AG04449 (cell line): ENCODE data around the gene VILL.

Experiments
- CTCF ChIA-PET: fragments of 350-600 bp; formaldehyde crosslinking; extraction: SDS; loops from one replicate; lab custom pipeline; 2021; ENCODE audit warnings: antibody characterized with exemption; lab: Yijun Ruan, JAX
- POLR2A ChIA-PET: fragments of 400-600, 350-600 bp; formaldehyde crosslinking; extraction: SDS; loops from one replicate; lab custom pipeline; 2020; ENCODE audit warnings: antibody characterized with exemption, inconsistent platforms; lab: Yijun Ruan, JAX
- DNase-seq: peaks from one replicate; pipeline ENCODE4 v3.0.0-alpha.2; 2010; ENCODE audit warnings: low read depth, low spot score
- H3K4me3 ChIP-seq: 2 replicates; pipeline ENCODE4 v1.5.1; 2011; ENCODE audit warnings: low read depth, mild to moderate bottlenecking, control low read depth, low read length
- TF ChIP-seq, protein P1 (sequence below): IDR thresholded peaks from one replicate; pipeline ENCODE4 v1.5.1; 2011; ENCODE audit warnings: mild to moderate bottlenecking, moderate library complexity, low read length, control low read depth, inconsistent platforms; ENCODE audit not compliant: insufficient read depth; ENCODE audit errors: missing control alignments

Gene VILL

DNA sequence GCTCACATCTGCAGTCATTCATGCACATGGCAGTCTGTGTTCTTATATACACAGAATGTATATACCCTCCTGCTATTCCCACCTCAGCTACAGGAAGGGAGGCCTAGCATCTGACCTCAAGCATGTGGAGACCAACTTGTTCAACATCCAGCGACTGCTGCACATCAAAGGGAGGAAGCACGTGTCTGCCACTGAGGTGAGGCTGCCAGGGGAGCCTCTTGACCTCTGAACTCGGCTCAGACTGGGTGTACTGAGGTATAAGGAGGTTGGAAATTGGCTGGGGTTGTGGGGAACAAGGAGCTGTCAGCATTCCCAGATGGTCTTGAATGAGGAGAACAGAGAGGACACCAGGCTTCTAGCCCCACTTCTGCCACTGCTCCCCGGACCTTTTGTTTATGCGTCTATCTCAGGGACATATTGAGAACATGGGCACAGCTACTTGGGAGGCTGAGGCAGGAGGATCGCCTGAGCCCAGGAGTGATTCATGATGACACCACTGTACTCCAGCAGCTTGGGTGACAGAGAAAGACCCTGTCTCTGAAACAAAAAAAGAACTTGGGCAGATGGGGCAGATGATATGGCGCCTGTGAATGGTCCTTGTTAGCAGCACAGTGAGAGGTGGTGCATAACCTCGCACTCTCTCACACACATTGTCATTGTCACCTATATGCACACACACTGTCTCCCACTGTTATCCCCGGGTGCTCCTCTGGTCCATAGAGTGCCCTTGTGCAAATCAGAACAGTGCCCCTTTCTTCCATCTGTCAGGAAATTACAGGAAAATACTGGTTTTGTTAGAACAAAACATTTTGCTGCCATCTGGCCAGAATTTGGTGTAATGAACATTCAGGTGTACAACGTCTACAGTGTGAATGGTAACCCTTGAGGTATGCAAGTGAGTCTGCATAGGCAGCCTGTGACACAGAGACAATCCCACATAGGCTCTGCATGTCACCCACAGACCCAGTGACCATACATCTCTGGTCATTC, 5.4 kb downstream of the VILL start:
- TF ChIP-seq, protein P1, sequence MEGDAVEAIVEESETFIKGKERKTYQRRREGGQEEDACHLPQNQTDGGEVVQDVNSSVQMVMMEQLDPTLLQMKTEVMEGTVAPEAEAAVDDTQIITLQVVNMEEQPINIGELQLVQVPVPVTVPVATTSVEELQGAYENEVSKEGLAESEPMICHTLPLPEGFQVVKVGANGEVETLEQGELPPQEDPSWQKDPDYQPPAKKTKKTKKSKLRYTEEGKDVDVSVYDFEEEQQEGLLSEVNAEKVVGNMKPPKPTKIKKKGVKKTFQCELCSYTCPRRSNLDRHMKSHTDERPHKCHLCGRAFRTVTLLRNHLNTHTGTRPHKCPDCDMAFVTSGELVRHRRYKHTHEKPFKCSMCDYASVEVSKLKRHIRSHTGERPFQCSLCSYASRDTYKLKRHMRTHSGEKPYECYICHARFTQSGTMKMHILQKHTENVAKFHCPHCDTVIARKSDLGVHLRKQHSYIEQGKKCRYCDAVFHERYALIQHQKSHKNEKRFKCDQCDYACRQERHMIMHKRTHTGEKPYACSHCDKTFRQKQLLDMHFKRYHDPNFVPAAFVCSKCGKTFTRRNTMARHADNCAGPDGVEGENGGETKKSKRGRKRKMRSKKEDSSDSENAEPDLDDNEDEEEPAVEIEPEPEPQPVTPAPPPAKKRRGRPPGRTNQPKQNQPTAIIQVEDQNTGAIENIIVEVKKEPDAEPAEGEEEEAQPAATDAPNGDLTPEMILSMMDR = no peak
- H3K4me3 ChIP-seq = no peak overlapping the region
- CTCF ChIA-PET = interaction anchor here (0.8 to 1.9 kb wide), 19 partner anchors 9 to 352 kb away, joined by 3 to 20 read pairs (median 3); no protein-coding TSS in a partner anchor
- DNase-seq = no peak
- POLR2A ChIA-PET = interaction anchor here (0.6 kb wide), 1 partner anchor 128 kb away, joined by 4 read pairs; no protein-coding TSS in a partner anchor

DNA sequence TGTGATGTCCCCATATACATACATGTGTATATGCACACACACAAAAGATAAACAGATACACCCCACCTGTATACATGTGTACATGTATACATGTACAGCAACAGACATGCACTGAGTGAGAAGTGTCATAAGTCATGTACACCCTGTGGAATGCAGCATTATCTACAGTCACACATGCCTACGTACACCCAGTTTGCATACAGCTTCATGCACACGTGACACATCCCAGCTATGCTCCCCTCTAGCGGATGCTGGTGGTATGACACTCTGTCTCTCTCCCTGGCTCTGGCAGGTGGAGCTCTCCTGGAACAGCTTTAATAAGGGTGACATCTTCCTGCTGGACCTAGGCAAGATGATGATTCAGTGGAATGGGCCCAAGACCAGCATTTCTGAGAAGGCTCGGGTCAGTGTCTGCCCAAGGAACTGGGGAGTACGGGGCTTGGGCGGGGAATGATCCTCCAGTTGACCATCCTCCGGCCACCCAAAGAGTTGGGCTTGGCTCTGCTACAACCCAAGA, 6.3 kb downstream of the VILL start:
- TF ChIP-seq, protein P1 = peak; percentile 90
- ChIA-PET CTCF (interaction anchor here (0.7 to 1.9 kb wide), 22 partner anchors 8 to 351 kb away, joined by 3 to 20 read pairs (median 3); partner anchors contain the start of gene PLCD1), POLR2A (interaction anchor here (0.6 kb wide), 1 partner anchor 127 kb away, joined by 4 read pairs; no protein-coding TSS in a partner anchor)
- H3K4me3 ChIP-seq = no peak overlapping the region
- DNase-seq = no peak

DNA sequence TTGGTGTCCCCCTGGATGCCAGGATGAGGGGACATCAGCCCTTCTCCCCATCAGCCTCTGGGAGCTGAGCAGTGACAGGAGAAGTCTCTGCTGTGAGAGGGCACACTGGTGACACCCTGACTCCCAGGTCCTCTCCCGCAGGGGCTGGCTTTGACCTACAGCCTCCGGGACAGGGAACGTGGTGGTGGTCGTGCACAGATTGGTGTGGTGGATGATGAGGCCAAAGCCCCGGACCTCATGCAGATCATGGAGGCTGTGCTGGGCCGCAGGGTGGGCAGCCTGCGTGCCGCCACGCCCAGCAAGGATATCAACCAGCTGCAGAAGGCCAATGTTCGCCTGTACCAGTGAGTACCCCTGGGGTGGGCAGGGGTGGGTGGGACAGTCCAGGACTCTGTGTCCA, 6.8 kb downstream of the VILL start:
- no peak for DNase-seq
- POLR2A ChIA-PET = no interaction called here
- CTCF ChIA-PET = interaction anchor here (0.7 to 1.9 kb wide), 24 partner anchors 8 to 351 kb away, joined by 3 to 20 read pairs (median 3); partner anchors contain the start of gene PLCD1
- TF ChIP-seq, protein P1 = no peak
- H3K4me3 ChIP-seq = no peak overlapping the region

DNA sequence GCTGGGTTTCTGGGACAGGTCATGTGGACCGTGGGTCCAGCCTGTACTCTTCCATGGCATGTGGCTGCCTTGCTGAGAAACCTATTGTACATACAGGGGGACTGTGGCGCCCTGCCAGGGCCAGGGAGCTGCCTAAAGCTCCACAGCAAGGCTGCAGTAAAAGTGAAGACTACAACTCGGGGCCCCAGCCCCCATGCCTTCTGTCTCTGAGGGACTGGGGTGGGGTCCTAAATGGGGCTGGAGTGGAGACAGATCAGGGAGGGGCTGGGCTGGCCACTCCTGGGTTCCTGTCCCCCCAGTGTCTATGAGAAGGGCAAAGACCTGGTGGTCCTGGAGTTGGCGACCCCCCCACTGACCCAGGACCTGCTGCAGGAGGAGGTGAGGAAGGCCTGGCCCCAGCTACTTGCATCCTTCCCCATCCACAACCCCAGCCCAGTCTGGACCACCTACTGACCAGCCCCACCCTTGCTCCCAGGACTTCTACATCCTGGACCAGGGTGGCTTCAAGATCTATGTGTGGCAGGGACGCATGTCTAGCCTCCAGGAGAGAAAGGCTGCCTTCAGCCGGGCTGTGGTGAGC, 7.3 kb downstream of the VILL start:
- CTCF ChIA-PET = interaction anchor here (0.8 to 1.9 kb wide), 15 partner anchors 15 to 350 kb away, joined by 3 to 20 read pairs (median 3); partner anchors contain the start of gene PLCD1
- POLR2A ChIA-PET = no interaction called here
- DNase-seq = no peak
- H3K4me3 ChIP-seq = no peak overlapping the region
- TF ChIP-seq, protein P1 = no peak

DNA sequence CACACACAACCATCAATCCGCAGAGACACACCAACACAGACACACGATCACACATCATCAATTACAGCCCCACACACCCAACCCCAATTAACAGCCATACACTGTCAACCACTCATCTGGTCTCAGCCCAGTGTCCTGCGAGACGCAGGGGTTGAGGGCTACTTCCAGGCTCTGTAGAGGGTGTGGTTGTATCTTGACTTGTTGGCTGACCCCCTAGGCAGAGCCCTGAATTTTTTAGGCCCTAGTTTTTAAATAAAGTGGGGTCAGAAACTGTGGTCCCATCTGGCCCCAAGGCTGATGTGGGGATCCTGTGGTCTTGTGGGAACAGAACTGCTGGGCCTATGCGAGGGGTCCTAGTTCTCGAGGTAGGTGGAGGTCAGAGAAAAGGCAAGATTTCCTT, 9.2 kb downstream of the VILL start:
- TF ChIP-seq, protein P1 = no peak
- ChIA-PET CTCF (no interaction called here), POLR2A (no interaction called here)
- DNase-seq = no peak
- no peak overlapping the region for H3K4me3 ChIP-seq
